AG08395 (cell line): ENCODE measurements around the gene PXN.
"Not testable (repeated sequence)": the region's sequence is repeated elsewhere in the genome, so short reads cannot be mapped to it uniquely, and the experiment has no call there.

Experiments
- DNase-seq: peaks from one replicate; pipeline ENCODE4 v3.0.0; 2012; ENCODE audit warnings: mixed read lengths, low spot score

Gene PXN

GRCh38 chr12:120209851-120210250, 55.7 kb downstream of the PXN start:
- no peak for DNase-seq

GRCh38 chr12:120207227-120207626, 58.3 kb downstream of the PXN start:
- DNase-seq: no peak

GRCh38 chr12:120206781-120207180, 58.7 kb downstream of the PXN start:
- DNase-seq: not testable (repeated sequence)

- no peak for DNase-seq
These were observed 59.3 kb downstream of the PXN start for GRCh38 chr12:120206228-120206627.

- DNase-seq: no peak
These were observed 61.4 kb downstream of the PXN start for GRCh38 chr12:120204171-120204570.

GRCh38 chr12:120200364-120200800, 65.1 kb downstream of the PXN start:
- DNase-seq: no peak

GRCh38 chr12:120199595-120200306, 65.8 kb downstream of the PXN start:
- peak; percentile 56 for DNase-seq

GRCh38 chr12:120199025-120199424, 66.5 kb downstream of the PXN start:
- no peak for DNase-seq

- DNase-seq: no peak
These were observed 68.0 kb downstream of the PXN start for GRCh38 chr12:120197542-120197887.

GRCh38 chr12:120196817-120197541, 68.6 kb downstream of the PXN start:
- DNase-seq: not testable (repeated sequence)

GRCh38 chr12:120196363-120196762, 69.2 kb downstream of the PXN start:
- no peak for DNase-seq

- DNase-seq: peak; percentile 90
These were observed 70.8 kb downstream of the PXN start, which contains the start of gene GCN1 for GRCh38 chr12:120194534-120195395. GCN1 (minus strand) TSS chr12:120194715; CDS start chr12:120194697, 18 bp downstream.

- DNase-seq: no peak
These were observed 71.3 kb downstream of the PXN start for GRCh38 chr12:120194226-120194533.

- DNase-seq: not testable (repeated sequence)
These were observed 72.2 kb downstream of the PXN start for GRCh38 chr12:120193286-120193685.

GRCh38 chr12:120190985-120191480, 74.5 kb downstream of the PXN start:
- DNase-seq: no peak

- no peak for DNase-seq
These were observed 75.1 kb downstream of the PXN start for GRCh38 chr12:120190386-120190785.

GRCh38 chr12:120186654-120187053, 78.9 kb downstream of the PXN start:
- no peak for DNase-seq

- peak; percentile 47 for DNase-seq
These were observed 82.3 kb downstream of the PXN start for GRCh38 chr12:120183211-120183631.

- peak; percentile 22 for DNase-seq
These were observed 83.4 kb downstream of the PXN start for GRCh38 chr12:120181991-120182631.

GRCh38 chr12:120180975-120181374, 84.6 kb downstream of the PXN start:
- DNase-seq: no peak

- DNase-seq: no peak
These were observed 90.0 kb downstream of the PXN start for GRCh38 chr12:120175537-120175936.

- DNase-seq: no peak
These were observed 90.5 kb downstream of the PXN start for GRCh38 chr12:120175062-120175461.
